Measurements from ENCODE around the gene LINS1.
"Not testable (repeated sequence)": the region's sequence is repeated elsewhere in the genome, so short reads cannot be mapped to it uniquely, and the experiment has no call there.

DNA sequence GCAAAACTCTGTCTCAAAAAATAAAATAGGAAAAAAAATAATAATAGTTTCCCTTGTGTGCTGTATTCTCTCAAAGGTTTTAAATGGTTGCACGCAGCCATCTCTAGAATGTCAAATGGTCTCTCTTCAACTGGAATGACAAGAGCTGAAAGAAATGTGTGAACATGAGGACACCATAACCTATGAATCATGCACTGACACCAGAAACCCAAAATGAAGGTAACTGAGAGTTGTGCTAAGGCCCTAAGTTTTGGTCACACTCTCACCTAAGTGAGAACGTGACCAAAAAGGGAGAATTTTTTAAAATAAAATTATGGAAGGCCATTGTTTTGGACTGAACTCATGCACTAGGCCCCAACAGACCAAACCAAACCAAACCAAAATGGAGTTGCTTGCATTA lies 10.8 kb downstream of the LINS1 start:
- TF ChIP-seq CTCF, POLR2A (IDR thresholded peaks at IDR 0.05): not testable (repeated sequence)
